T-cell (primary cell): ENCODE data around the gene EPB41L4A. TPM values are rescaled to one million over a fixed set of nuclear protein-coding genes. Genes with fewer than 3 reads are reported as not detected.

Source experiments
- ATAC-seq, 4 experiments: fragments of 200-7000 bp in 3 of 4; fragments of 150-1000 bp in 1 of 4; cut with Tn5 transposase; replicated peaks in 1 of 4; 1 replicate in 3 of 4; 2 replicates in 1 of 4; pipeline ENCODE4 v1.10.0; 2021; ENCODE audit warnings: moderate library complexity in 3 of 4, mild to moderate bottlenecking in 2 of 4, moderate number of reproducible peaks in 1 of 4
- CTCF ChIA-PET, 2 donors: fragments of 300-600 bp; sonication (Branson Sonifier 250); formaldehyde crosslinking; loops; one replicate each; lab custom pipeline; 2022; ENCODE audit warnings: antibody characterized with exemption in 2 of 2; lab: Charles Lee
- POLR2A ChIA-PET, 2 donors: fragments of 300-600 bp; sonication (Branson Sonifier 250); formaldehyde crosslinking; loops; one replicate each; lab custom pipeline; 2022; ENCODE audit warnings: antibody characterized with exemption in 2 of 2; lab: Charles Lee
- DNase-seq, 35 experiments: peaks; one replicate each; pipeline versions ENCODE4 v3.0.0 to v3.0.0-alpha.2; 2013 to 2023
- H3K27ac ChIP-seq: one replicate; pipeline ENCODE4 v1.5.1; 2013; ENCODE audit warnings: low read length
- H3K27me3 ChIP-seq, 2 experiments: replicated peaks in 1 of 2; 1 replicate in 1 of 2; 2 replicates in 1 of 2; pipeline versions ENCODE4 v1.6.1 to v1.7.0; 2013; ENCODE audit warnings: low read length in 1 of 2, mixed read lengths in 1 of 2; ENCODE audit not compliant: control insufficient read depth in 2 of 2, insufficient read depth in 2 of 2; ENCODE audit errors: extremely low read depth in 1 of 2
- H3K36me3 ChIP-seq, 2 donors: 1 replicate in 1 of 2; 2 replicates in 1 of 2; pipeline versions ENCODE4 v1.6.1 to v1.7.0; 2013; ENCODE audit warnings: low read length in 1 of 2; ENCODE audit not compliant: control insufficient read depth in 2 of 2, insufficient read depth in 1 of 2; ENCODE audit errors: extremely low read depth in 1 of 2
- H3K4me1 ChIP-seq, 2 experiments: 1 replicate in 1 of 2; 2 replicates in 1 of 2; pipeline versions ENCODE4 v1.6.1 to v1.7.0; 2013; ENCODE audit warnings: low read length in 2 of 2, mixed read lengths in 1 of 2; ENCODE audit not compliant: insufficient read depth in 2 of 2, control insufficient read depth in 1 of 2; ENCODE audit errors: extremely low read depth in 1 of 2
- H3K4me3 ChIP-seq, 2 donors: 1 replicate in 1 of 2; 2 replicates in 1 of 2; pipeline versions ENCODE4 v1.5.1 to v1.7.0; 2013; ENCODE audit warnings: mild to moderate bottlenecking in 2 of 2, low read length in 1 of 2, moderate library complexity in 1 of 2; ENCODE audit not compliant: control insufficient read depth in 1 of 2; ENCODE audit errors: extremely low read depth in 1 of 2
- H3K9me3 ChIP-seq: 2 replicates; pipeline ENCODE4 v1.7.0; 2013
- H3K27ac Mint-ChIP-seq, 2 donors: one replicate each; pipeline ENCODE4 v1.8.0; 2020 to 2021; ENCODE audit warnings: mild to moderate bottlenecking in 2 of 2, mixed read lengths in 2 of 2
- H3K27me3 Mint-ChIP-seq, 2 donors: one replicate each; pipeline ENCODE4 v1.8.0; 2021 to 2022; ENCODE audit warnings: mixed read lengths in 2 of 2
- H3K36me3 Mint-ChIP-seq: one replicate; pipeline ENCODE4 v1.8.0; 2021; ENCODE audit warnings: mixed read lengths
- H3K4me1 Mint-ChIP-seq, 3 donors: one replicate each; pipeline ENCODE4 v1.8.0; 2020 to 2022; ENCODE audit warnings: mixed read lengths in 3 of 3, mild to moderate bottlenecking in 1 of 3
- H3K4me3 Mint-ChIP-seq, 3 donors: one replicate each; pipeline ENCODE4 v1.8.0; 2020 to 2022; ENCODE audit warnings: mild to moderate bottlenecking in 3 of 3, mixed read lengths in 3 of 3, moderate library complexity in 3 of 3
- H3K9me3 Mint-ChIP-seq, 3 donors: one replicate each; pipeline ENCODE4 v1.8.0; 2020 to 2022; ENCODE audit warnings: mixed read lengths in 3 of 3
- WGBS: methylation state at CpG from one replicate; pipeline ENCODE4 v1.1.5; 2013; ENCODE audit warnings: missing lambda C conversion rate; ENCODE audit not compliant: insufficient coverage; 5-methylcytosine and 5-hydroxymethylcytosine counted together
- total RNA-seq, 35 experiments: library from RNA in 6 of 35; stranded (reverse) in 6 of 35; fragments of 120-200 nt in 1 of 35; gene quantifications; one replicate each; pipeline versions ENCODE4 v1.2.1 to v1.2.4 and lab custom pipeline; 2013 to 2026

EPB41L4A gene
- total RNA-seq, 5 donors from 2014 or later (not counting 1 experiment from before 2014, with no cell fraction given): 0.47 to 2.5 (median 1.5) TPM

- Histone ChIP-seq H3K36me3 (peaks cover 7 to 55% of the 10 kb centered on the region in 2 donors), H3K9me3 (no peaks in the 10 kb centered on the region), H3K4me1 (peaks cover 6 to 9% of the 10 kb centered on the region in 2 experiments), H3K27me3 (no peaks in the 10 kb centered on the region), H3K4me3 (no peak overlapping the region), H3K27ac (no peak overlapping the region)
- ATAC-seq (no peak), DNase-seq (no peak)
- Mint-ChIP-seq H3K27me3 (no peaks in the 10 kb centered on the region), H3K27ac (peak overlapping the region; percentile 1 to 30), H3K4me3 (no peak overlapping the region), H3K36me3 (peaks cover 45% of the 10 kb centered on the region), H3K9me3 (no peaks in the 10 kb centered on the region), H3K4me1 (peaks cover 22 to 28% (median 24%) of the 10 kb centered on the region in 3 donors)
- CTCF ChIA-PET: interaction anchor here (0.6 to 1.0 kb wide), 5 partner anchors 36 to 1438 kb away, joined by 3 to 4 read pairs (median 3); no protein-coding TSS in a partner anchor
- POLR2A ChIA-PET: interaction anchor here in 1 of 2 donors (0.6 kb wide), 1 partner anchor 10 kb away, joined by 7 read pairs; no protein-coding TSS in a partner anchor
- 96% methylated on average over 2 of the region's 3 CpGs for WGBS
These were observed 253.0 kb downstream of the EPB41L4A start for GRCh38 chr5:112165897-112166737.

DNA sequence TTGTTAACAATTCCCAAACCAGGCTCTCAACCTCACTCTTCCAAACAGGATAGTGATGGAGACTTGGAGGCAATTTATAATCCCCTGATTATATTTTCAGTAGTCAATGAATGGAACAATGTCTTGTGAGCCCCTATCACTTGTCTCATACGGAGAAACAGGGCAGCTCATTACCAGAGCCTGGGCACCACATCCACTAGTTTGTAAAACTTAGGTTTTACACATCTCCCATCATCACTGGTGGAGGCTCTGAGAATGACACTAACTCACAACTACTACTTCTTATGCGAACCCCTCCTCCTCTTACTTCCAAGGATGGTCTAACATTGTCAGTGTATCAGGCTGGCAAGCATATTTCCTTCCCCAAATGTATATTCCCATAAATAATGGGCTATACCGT is 253.7 kb downstream of the EPB41L4A start:
- peaks cover 7 to 55% of the 10 kb centered on the region in 2 donors for H3K36me3 ChIP-seq
- H3K4me3 Mint-ChIP-seq: no peak overlapping the region
- peaks cover 27 to 34% (median 27%) of the 10 kb centered on the region in 3 donors for H3K4me1 Mint-ChIP-seq
- ChIA-PET CTCF (interaction anchor here in 1 of 2 donors (0.8 to 1.0 kb wide), 2 partner anchors 615 to 634 kb away, joined by 3 read pairs; no protein-coding TSS in a partner anchor), POLR2A (no interaction called here)
- H3K27ac ChIP-seq: no peak overlapping the region
- H3K9me3 ChIP-seq: no peaks in the 10 kb centered on the region
- peaks cover 0 to under 1% of the 10 kb centered on the region in 2 experiments for H3K27me3 ChIP-seq
- 100% methylated on average over 1 of the region's 3 CpGs for WGBS
- peaks cover 9% of the 10 kb centered on the region in 2 experiments for H3K4me1 ChIP-seq
- no peak for DNase-seq
- no peak for ATAC-seq
- no peaks in the 10 kb centered on the region for H3K27me3 Mint-ChIP-seq
- H3K9me3 Mint-ChIP-seq: no peaks in the 10 kb centered on the region
- peaks cover 45% of the 10 kb centered on the region for H3K36me3 Mint-ChIP-seq
- H3K27ac Mint-ChIP-seq: no peak overlapping the region
- no peak overlapping the region for H3K4me3 ChIP-seq

DNA sequence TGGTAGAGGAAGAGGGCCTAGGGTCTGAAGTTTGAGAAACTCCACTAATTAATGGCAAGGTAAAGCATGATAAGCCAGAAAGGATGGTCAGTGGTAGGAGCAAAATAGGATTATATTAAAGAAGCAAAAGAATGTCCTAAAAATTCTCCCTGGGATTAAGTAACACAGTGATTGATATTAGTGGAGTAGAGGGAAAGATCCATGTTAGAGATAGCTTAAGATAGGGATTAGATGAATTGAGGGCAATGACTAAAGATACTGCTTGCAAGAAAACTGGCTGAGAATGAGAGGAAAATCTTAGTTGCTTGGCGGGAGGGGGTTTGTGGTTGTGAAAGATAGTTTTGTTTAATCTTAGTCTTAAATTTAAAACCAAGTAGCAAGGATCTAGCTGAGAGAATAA is 255.6 kb downstream of the EPB41L4A start:
- no peaks in the 10 kb centered on the region for H3K9me3 ChIP-seq
- Mint-ChIP-seq H3K27ac (peak overlapping the region in 1 of 2 donors; percentile 18), H3K36me3 (peaks cover 43% of the 10 kb centered on the region), H3K27me3 (no peaks in the 10 kb centered on the region), H3K9me3 (no peaks in the 10 kb centered on the region), H3K4me3 (peak overlapping the region in 2 of 3 donors; percentile 7 to 15), H3K4me1 (peaks cover 30 to 38% (median 30%) of the 10 kb centered on the region in 3 donors)
- H3K4me1 ChIP-seq: peaks cover 9 to 13% of the 10 kb centered on the region in 2 experiments
- no peak for DNase-seq
- ChIA-PET POLR2A (interaction anchor here in 1 of 2 donors (0.7 kb wide), 1 partner anchor 632 kb away, joined by 3 read pairs; no protein-coding TSS in a partner anchor), CTCF (no interaction called here)
- WGBS: no CpG with 5 or more reads among the region's 1 CpG
- H3K4me3 ChIP-seq: no peak overlapping the region
- peaks cover 7 to 49% of the 10 kb centered on the region in 2 donors for H3K36me3 ChIP-seq
- ATAC-seq: no peak
- H3K27me3 ChIP-seq: peaks cover 0 to 3% of the 10 kb centered on the region in 2 experiments
- no peak overlapping the region for H3K27ac ChIP-seq

DNA sequence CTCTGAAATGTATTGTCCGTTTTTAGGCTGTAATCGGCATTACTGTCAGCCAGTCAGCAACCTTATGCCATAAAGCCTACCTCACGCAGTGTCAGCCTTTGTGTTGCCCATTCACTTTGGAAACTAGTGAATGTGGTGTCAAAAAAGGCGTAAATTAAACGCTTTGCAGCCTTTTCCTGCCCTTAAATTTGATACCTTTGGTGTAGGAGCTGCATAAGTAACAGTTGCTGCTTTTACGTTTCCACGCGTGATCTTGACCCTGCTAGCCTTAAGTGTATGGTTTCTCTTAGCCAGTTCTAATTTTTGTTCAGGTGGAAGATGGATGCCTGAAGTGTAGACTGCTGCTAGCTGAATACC is 257.7 kb downstream of the EPB41L4A start:
- ATAC-seq: no peak
- Histone ChIP-seq H3K27ac (peak overlapping the region; percentile 72), H3K4me3 (peak overlapping the region; percentile 92 to 95), H3K9me3 (no peaks in the 10 kb centered on the region), H3K4me1 (peaks cover 9 to 13% of the 10 kb centered on the region in 2 experiments), H3K27me3 (peaks cover 0 to 3% of the 10 kb centered on the region in 2 experiments), H3K36me3 (peaks cover 7 to 37% of the 10 kb centered on the region in 2 donors)
- WGBS: 6% methylated on average over 5 of the region's 8 CpGs
- ChIA-PET POLR2A (interaction anchor here in 1 of 2 donors (0.6 to 1.2 kb wide), 2 partner anchors 650 to 660 kb away, joined by 3 to 5 read pairs; no protein-coding TSS in a partner anchor), CTCF (interaction anchor here (0.5 to 2.2 kb wide), 6 partner anchors 14 to 687 kb away, joined by 3 to 31 read pairs (median 4); no protein-coding TSS in a partner anchor)
- Mint-ChIP-seq H3K36me3 (peaks cover 27% of the 10 kb centered on the region), H3K4me3 (peak overlapping the region; percentile 89 to 94 (median 94)), H3K9me3 (peaks cover 0 to 3% (median 0%) of the 10 kb centered on the region in 3 donors), H3K4me1 (peaks cover 30 to 38% (median 30%) of the 10 kb centered on the region in 3 donors), H3K27ac (peak overlapping the region; percentile 74 to 83), H3K27me3 (no peaks in the 10 kb centered on the region)
- no peak for DNase-seq

- POLR2A ChIA-PET: interaction anchor here (0.5 to 1.2 kb wide), 3 partner anchors 649 to 937 kb away, joined by 3 to 8 read pairs (median 3); partner anchors contain the start of gene CAMK4 (in 1 of the 2)
- CTCF ChIA-PET: interaction anchor here (0.5 to 2.2 kb wide), 6 partner anchors 14 to 1422 kb away, joined by 3 to 31 read pairs (median 4); partner anchors contain the start of gene SLC25A46 (in 1 of the 2)
- Histone ChIP-seq H3K27me3 (peaks cover 0 to 3% of the 10 kb centered on the region in 2 experiments), H3K4me3 (peak overlapping the region; percentile 92 to 95), H3K4me1 (peaks cover 9 to 13% of the 10 kb centered on the region in 2 experiments), H3K9me3 (no peaks in the 10 kb centered on the region), H3K36me3 (peaks cover 6 to 32% of the 10 kb centered on the region in 2 donors), H3K27ac (peak overlapping the region; percentile 72)
- Mint-ChIP-seq H3K27ac (peak overlapping the region; percentile 74 to 83), H3K36me3 (peaks cover 24% of the 10 kb centered on the region), H3K4me3 (peak overlapping the region; percentile 89 to 94 (median 94)), H3K9me3 (peaks cover 0 to 3% (median 0%) of the 10 kb centered on the region in 3 donors), H3K27me3 (no peaks in the 10 kb centered on the region), H3K4me1 (peaks cover 30 to 38% (median 30%) of the 10 kb centered on the region in 3 donors)
- under 1% methylated on average over 42 of the region's 55 CpGs for WGBS
- DNase-seq: peak; percentile 74 to 95 (median 88)
- ATAC-seq: peak; percentile 88 to 99 (median 96)
These were observed 258.3 kb downstream of the EPB41L4A start for GRCh38 chr5:112160652-112161391.
